GM18909 (cell line): ENCODE measurements around the gene CYB5A.

ENCODE experiments used
- ATAC-seq: cut with Tn5 transposase; IDR thresholded peaks from one replicate; pipeline ENCODE4 v1.9.1; 2021; ENCODE audit warnings: mild to moderate bottlenecking; ENCODE audit not compliant: unreplicated experiment, poor library complexity

CYB5A gene

GRCh38 chr18:74251297-74252038, 40.3 kb downstream of the CYB5A start:
- ATAC-seq: no peak

- ATAC-seq: no peak
These were observed 41.6 kb downstream of the CYB5A start for GRCh38 chr18:74250131-74250530.

GRCh38 chr18:74249181-74249968, 42.4 kb downstream of the CYB5A start:
- no peak for ATAC-seq

- peak; percentile 98 for ATAC-seq
These were observed 43.2 kb downstream of the CYB5A start for GRCh38 chr18:74248595-74248994.

- ATAC-seq: peak; percentile 25
These were observed 43.6 kb downstream of the CYB5A start for GRCh38 chr18:74248189-74248588.

GRCh38 chr18:74244554-74244953, 47.2 kb downstream of the CYB5A start:
- ATAC-seq: no peak

GRCh38 chr18:74243127-74243526, 48.6 kb downstream of the CYB5A start:
- ATAC-seq: no peak

GRCh38 chr18:74242438-74243096, 49.2 kb downstream of the CYB5A start:
- no peak for ATAC-seq

GRCh38 chr18:74241970-74242369, 49.8 kb downstream of the CYB5A start:
- no peak for ATAC-seq

GRCh38 chr18:74241426-74241825, 50.3 kb downstream of the CYB5A start:
- no peak for ATAC-seq

- no peak for ATAC-seq
These were observed 52.2 kb downstream of the CYB5A start for GRCh38 chr18:74239567-74239966.

GRCh38 chr18:74234326-74235171, 57.2 kb downstream of the CYB5A start:
- ATAC-seq: no peak

GRCh38 chr18:74233933-74234325, 57.8 kb downstream of the CYB5A start:
- no peak for ATAC-seq

GRCh38 chr18:74230922-74231714, 60.6 kb downstream of the CYB5A start:
- ATAC-seq: no peak

- no peak for ATAC-seq
These were observed 61.9 kb downstream of the CYB5A start for GRCh38 chr18:74229891-74230290.

- no peak for ATAC-seq
These were observed 62.8 kb downstream of the CYB5A start for GRCh38 chr18:74229005-74229404.

GRCh38 chr18:74228312-74228711, 63.5 kb downstream of the CYB5A start:
- no peak for ATAC-seq

GRCh38 chr18:74226666-74227065, 65.1 kb downstream of the CYB5A start:
- ATAC-seq: no peak

- no peak for ATAC-seq
These were observed 65.6 kb downstream of the CYB5A start for GRCh38 chr18:74226156-74226555.
